Fibroblast of lung (primary cell): ENCODE results near the gene ZDHHC12. TPM values are rescaled to one million over a fixed set of nuclear protein-coding genes. Genes with fewer than 3 reads are reported as not detected.
A peak's percentile ranks its signal among the peaks of the same experiment; 100 is the strongest.
"Not testable (repeated sequence)": the region's sequence is repeated elsewhere in the genome, so short reads cannot be mapped to it uniquely, and the experiment has no call there.

Source experiments
- DNase-seq, 2 donors: peaks; one replicate each; pipeline versions ENCODE4 v3.0.0 to v3.0.0-alpha.2; 2010; ENCODE audit warnings: low read depth in 2 of 2
- H2AFZ ChIP-seq: 2 replicates; pipeline ENCODE4 v1.5.1; 2012; ENCODE audit warnings: low read length, control low read depth, inconsistent platforms
- H3K27ac ChIP-seq: 2 replicates; pipeline ENCODE4 v1.5.1; 2011; ENCODE audit warnings: low read length, control low read depth; ENCODE audit not compliant: insufficient read depth
- H3K27me3 ChIP-seq: 2 replicates; pipeline ENCODE4 v1.5.1; 2011; ENCODE audit warnings: mild to moderate bottlenecking, low read length; ENCODE audit not compliant: control insufficient read depth, insufficient read depth
- H3K36me3 ChIP-seq: 2 replicates; pipeline ENCODE4 v1.5.1; 2011; ENCODE audit warnings: low read length; ENCODE audit not compliant: control insufficient read depth, insufficient read depth
- H3K4me1 ChIP-seq: 2 replicates; pipeline ENCODE4 v1.5.1; 2011; ENCODE audit warnings: low read length; ENCODE audit not compliant: control insufficient read depth, insufficient read depth; ENCODE audit errors: extremely low read depth
- H3K4me2 ChIP-seq: 2 replicates; pipeline ENCODE4 v1.5.1; 2011; ENCODE audit warnings: low read length, control low read depth; ENCODE audit not compliant: insufficient read depth; ENCODE audit errors: extremely low read depth
- H3K4me3 ChIP-seq, 4 experiments: fragments of 200-600 bp in 1 of 4; sonication (generic) in 1 of 4; replicated peaks in 1 of 4; 2 replicates each; pipeline ENCODE4 v1.5.1; 2011 to 2016; ENCODE audit warnings: low read length in 4 of 4, low read depth in 3 of 4, mild to moderate bottlenecking in 3 of 4, control low read depth in 2 of 4, inconsistent platforms in 1 of 4, mixed read lengths in 1 of 4; ENCODE audit not compliant: insufficient read depth in 1 of 4; ENCODE audit errors: control extremely low read depth in 1 of 4
- H3K79me2 ChIP-seq: 2 replicates; pipeline ENCODE4 v1.5.1; 2012; ENCODE audit warnings: mild to moderate bottlenecking, low read length, inconsistent platforms; ENCODE audit not compliant: control insufficient read depth, insufficient read depth
- H3K9ac ChIP-seq: 2 replicates; pipeline ENCODE4 v1.5.1; 2011; ENCODE audit warnings: mild to moderate bottlenecking, low read length, control low read depth; ENCODE audit not compliant: insufficient read depth
- H3K9me3 ChIP-seq: 2 replicates; pipeline ENCODE4 v1.5.1; 2012; ENCODE audit warnings: low read depth, low read length; ENCODE audit not compliant: control insufficient read depth, insufficient read depth
- H4K20me1 ChIP-seq: 2 replicates; pipeline ENCODE4 v1.5.1; 2011; ENCODE audit warnings: low read length; ENCODE audit not compliant: control insufficient read depth, insufficient read depth; ENCODE audit errors: extremely low read depth
- EZH2 ChIP-seq: IDR thresholded peaks from 2 replicates; pipeline ENCODE4 v1.5.1; 2012; ENCODE audit warnings: low read length, control low read depth, mild to moderate bottlenecking; ENCODE audit errors: missing control alignments
- polyA plus RNA-seq, 2 donors: library from polyadenylated mRNA; depleted of rRNA in 1 of 2; stranded (reverse) in 1 of 2; unstranded in 1 of 2; fragments of >200 nt; gene quantifications; 2 replicates each; pipeline ENCODE4 v1.2.1, GENCODE V29; 2011 to 2012; ENCODE audit warnings: missing spikeins in 1 of 2
- total RNA-seq: library from RNA; depleted of rRNA; stranded (reverse); fragments of >200 nt; gene quantifications from 2 replicates; pipeline ENCODE4 v1.2.1, GENCODE V29; 2014
- TF ChIP-seq, protein P1 (sequence below), 2 donors: IDR thresholded peaks in 1 of 2; conservative IDR thresholded peaks in 1 of 2; 1 replicate in 1 of 2; 2 replicates in 1 of 2; pipeline ENCODE4 v1.5.1; 2011 to 2012; ENCODE audit warnings: low read length in 2 of 2, control low read depth in 1 of 2, inconsistent platforms in 1 of 2, low read depth in 1 of 2, mild to moderate bottlenecking in 1 of 2

The ZDHHC12 gene
- total and polyA plus RNA-seq, 2 donors (not counting 1 experiment from before 2014, with no cell fraction given) = 19.1 to 39.0 TPM

GRCh38 chr9:128694344-128694743 is 29.6 kb downstream of the ZDHHC12 start:
- Histone ChIP-seq H3K4me3 (no peak overlapping the region), H3K9me3 (no peaks in the 10 kb centered on the region), H3K9ac (no peak overlapping the region), H3K79me2 (peaks cover 34% of the 10 kb centered on the region), H2AFZ (no peak overlapping the region), H4K20me1 (peaks cover 5% of the 10 kb centered on the region), H3K27ac (no peak overlapping the region), H3K4me2 (no peak overlapping the region), H3K36me3 (peaks cover 12% of the 10 kb centered on the region), H3K4me1 (no peaks in the 10 kb centered on the region), H3K27me3 (no peaks in the 10 kb centered on the region)
- TF ChIP-seq EZH2 = no peak
- TF ChIP-seq, protein P1, sequence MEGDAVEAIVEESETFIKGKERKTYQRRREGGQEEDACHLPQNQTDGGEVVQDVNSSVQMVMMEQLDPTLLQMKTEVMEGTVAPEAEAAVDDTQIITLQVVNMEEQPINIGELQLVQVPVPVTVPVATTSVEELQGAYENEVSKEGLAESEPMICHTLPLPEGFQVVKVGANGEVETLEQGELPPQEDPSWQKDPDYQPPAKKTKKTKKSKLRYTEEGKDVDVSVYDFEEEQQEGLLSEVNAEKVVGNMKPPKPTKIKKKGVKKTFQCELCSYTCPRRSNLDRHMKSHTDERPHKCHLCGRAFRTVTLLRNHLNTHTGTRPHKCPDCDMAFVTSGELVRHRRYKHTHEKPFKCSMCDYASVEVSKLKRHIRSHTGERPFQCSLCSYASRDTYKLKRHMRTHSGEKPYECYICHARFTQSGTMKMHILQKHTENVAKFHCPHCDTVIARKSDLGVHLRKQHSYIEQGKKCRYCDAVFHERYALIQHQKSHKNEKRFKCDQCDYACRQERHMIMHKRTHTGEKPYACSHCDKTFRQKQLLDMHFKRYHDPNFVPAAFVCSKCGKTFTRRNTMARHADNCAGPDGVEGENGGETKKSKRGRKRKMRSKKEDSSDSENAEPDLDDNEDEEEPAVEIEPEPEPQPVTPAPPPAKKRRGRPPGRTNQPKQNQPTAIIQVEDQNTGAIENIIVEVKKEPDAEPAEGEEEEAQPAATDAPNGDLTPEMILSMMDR (conservative IDR thresholded peaks at IDR 0.05 in 1 of 2, IDR thresholded peaks at IDR 0.05 in 1 of 2; ENCODE audit: low read depth in 1 of 2, low read length in 2 of 2) = no peak
- DNase-seq = no peak

- H3K9ac ChIP-seq, H3K4me3 ChIP-seq, H4K20me1 ChIP-seq, H3K27ac ChIP-seq, H3K9me3 ChIP-seq, H3K4me2 ChIP-seq, H2AFZ ChIP-seq, H3K4me1 ChIP-seq, H3K27me3 ChIP-seq, DNase-seq: not testable (repeated sequence)
- H3K79me2 ChIP-seq = peaks cover 34% of the 10 kb centered on the region
- H3K36me3 ChIP-seq = peaks cover 12% of the 10 kb centered on the region
These were observed 30.2 kb downstream of the ZDHHC12 start for GRCh38 chr9:128693738-128694137.

GRCh38 chr9:128690684-128691034 is 33.3 kb downstream of the ZDHHC12 start:
- H2AFZ ChIP-seq = no peak overlapping the region
- no peaks in the 10 kb centered on the region for H3K4me1 ChIP-seq
- H3K36me3 ChIP-seq = peaks cover 8% of the 10 kb centered on the region
- H4K20me1 ChIP-seq = peaks cover 5% of the 10 kb centered on the region
- H3K4me2 ChIP-seq = peak overlapping the region; percentile 71
- H3K9ac ChIP-seq = peak overlapping the region; percentile 73
- H3K27ac ChIP-seq = peak overlapping the region; percentile 74
- TF ChIP-seq EZH2 = no peak
- TF ChIP-seq, protein P1 (conservative IDR thresholded peaks at IDR 0.05 in 1 of 2, IDR thresholded peaks at IDR 0.05 in 1 of 2; ENCODE audit: low read depth in 1 of 2, low read length in 2 of 2) = no peak
- peak overlapping the region; percentile 83 to 97 (median 92) for H3K4me3 ChIP-seq
- no peaks in the 10 kb centered on the region for H3K27me3 ChIP-seq
- DNase-seq = no peak
- peaks cover 34% of the 10 kb centered on the region for H3K79me2 ChIP-seq
- no peaks in the 10 kb centered on the region for H3K9me3 ChIP-seq
